DOHH2 (cell line): ENCODE data around the gene RBP7.

ENCODE experiments used
- H3F3A ChIP-seq: fragments of 200-600 bp; sonication (generic), shearing (Covaris generic); 2 replicates; pipeline ENCODE4 v1.6.0; 2016; ENCODE audit warnings: antibody characterized with exemption, mild to moderate bottlenecking; ENCODE audit not compliant: control insufficient read depth, insufficient read depth
- H3K27ac ChIP-seq: fragments of 200-600 bp; sonication (generic); 2 replicates; pipeline ENCODE4 v1.5.1; 2014; ENCODE audit warnings: low read depth, mild to moderate bottlenecking, low read length, moderate library complexity
- H3K27me3 ChIP-seq: fragments of 200-600 bp; sonication (generic); 2 replicates; pipeline ENCODE4 v1.6.1; 2014; ENCODE audit warnings: mild to moderate bottlenecking, low read length, mixed read lengths; ENCODE audit not compliant: control insufficient read depth
- H3K36me3 ChIP-seq: fragments of 200-600 bp; sonication (generic); 2 replicates; pipeline ENCODE4 v1.6.1; 2014; ENCODE audit warnings: mild to moderate bottlenecking, low read length, moderate library complexity, mixed read lengths; ENCODE audit not compliant: control insufficient read depth
- H3K4me1 ChIP-seq: fragments of 200-600 bp; sonication (generic); 2 replicates; pipeline ENCODE4 v1.6.1; 2014; ENCODE audit warnings: mild to moderate bottlenecking, low read length, mixed read lengths; ENCODE audit not compliant: control insufficient read depth
- H3K4me2 ChIP-seq: fragments of 200-600 bp; sonication (generic); 2 replicates; pipeline ENCODE4 v1.6.0; 2014; ENCODE audit warnings: mild to moderate bottlenecking, low read length, moderate library complexity
- H3K4me3 ChIP-seq: fragments of 200-600 bp; sonication (generic); 2 replicates; pipeline ENCODE4 v1.5.1; 2014; ENCODE audit warnings: mild to moderate bottlenecking, low read length, mixed read lengths
- H3K79me2 ChIP-seq: fragments of 200-600 bp; sonication (generic); 2 replicates; pipeline ENCODE4 v1.6.1; 2014; ENCODE audit warnings: mild to moderate bottlenecking, low read length, mixed read lengths; ENCODE audit not compliant: control insufficient read depth
- H3K9me2 ChIP-seq: fragments of 200-600 bp; sonication (generic); replicated peaks from 2 replicates; pipeline ENCODE4 v1.6.1; 2014; ENCODE audit warnings: mild to moderate bottlenecking, low read length, mixed read lengths; ENCODE audit not compliant: control insufficient read depth
- H3K9me3 ChIP-seq: fragments of 200-600 bp; sonication (generic); 2 replicates; pipeline ENCODE4 v1.6.1; 2014; ENCODE audit warnings: antibody characterized with exemption, low read length, mixed read lengths; ENCODE audit not compliant: control insufficient read depth, insufficient read depth
- H4K20me1 ChIP-seq: fragments of 200-600 bp; sonication (generic); 2 replicates; pipeline ENCODE4 v1.6.0; 2014; ENCODE audit warnings: low read depth, mild to moderate bottlenecking, antibody characterized with exemption, low read length, moderate library complexity; ENCODE audit not compliant: control insufficient read depth, insufficient read depth
- CTCF ChIP-seq: fragments of 200-600 bp; sonication (generic); IDR thresholded peaks from one replicate; pipeline ENCODE4 v1.5.1; 2014; ENCODE audit warnings: antibody characterized with exemption, mild to moderate bottlenecking, low read depth, low read length; ENCODE audit not compliant: poor library complexity, severe bottlenecking
- EZH2phosphoT487 ChIP-seq: fragments of 200-600 bp; sonication (generic); IDR thresholded peaks from 2 replicates; pipeline ENCODE4 v1.6.1; 2017; ENCODE audit warnings: borderline replicate concordance, mild to moderate bottlenecking, antibody characterized with exemption, low read length, moderate library complexity, mixed read lengths

The RBP7 gene

GRCh38 chr1:10031461-10031860, 34.4 kb downstream of the RBP7 start:
- H3K9me3 ChIP-seq: no peaks in the 10 kb centered on the region
- H3K4me3 ChIP-seq: no peak overlapping the region
- H3K27ac ChIP-seq: no peak overlapping the region
- no peak overlapping the region for H3K4me2 ChIP-seq
- peaks cover 28% of the 10 kb centered on the region for H3K4me1 ChIP-seq
- H3F3A ChIP-seq: peaks cover 7% of the 10 kb centered on the region
- H3K36me3 ChIP-seq: no peaks in the 10 kb centered on the region
- peaks cover 34% of the 10 kb centered on the region for H3K79me2 ChIP-seq
- no peaks in the 10 kb centered on the region for H4K20me1 ChIP-seq
- no peak for TF ChIP-seq EZH2phosphoT487
- no peak for TF ChIP-seq CTCF
- H3K27me3 ChIP-seq: no peaks in the 10 kb centered on the region
- H3K9me2 ChIP-seq: no peaks in the 10 kb centered on the region

GRCh38 chr1:10032590-10033358, 35.7 kb downstream of the RBP7 start, which contains the start of gene UBE4B:
Gene UBE4B (plus strand): TSS chr1:10032958. CDS start chr1:10033671, 713 bp downstream.
- no peaks in the 10 kb centered on the region for H3K27me3 ChIP-seq
- H3K36me3 ChIP-seq: peaks cover 3% of the 10 kb centered on the region; the same call in 1 of the 2 replicates
- no peaks in the 10 kb centered on the region for H4K20me1 ChIP-seq
- peaks cover 47% of the 10 kb centered on the region for H3K79me2 ChIP-seq
- peaks cover 18% of the 10 kb centered on the region for H3K4me1 ChIP-seq
- peak within 1 kb of the TSS; percentile 81 for H3K4me2 ChIP-seq
- no peaks in the 10 kb centered on the region for H3K9me3 ChIP-seq
- no peaks in the 10 kb centered on the region for H3K9me2 ChIP-seq
- peak within 1 kb of the TSS; percentile 95 for H3K4me3 ChIP-seq
- peak; percentile 71 for TF ChIP-seq CTCF
- TF ChIP-seq EZH2phosphoT487: no peak
- peaks cover 7% of the 10 kb centered on the region for H3F3A ChIP-seq
- peak within 1 kb of the TSS; percentile 77 for H3K27ac ChIP-seq

GRCh38 chr1:10033359-10033845, 36.4 kb downstream of the RBP7 start:
- Histone ChIP-seq H3K4me3 (peak overlapping the region; percentile 95), H3K27me3 (no peaks in the 10 kb centered on the region), H3K79me2 (peaks cover 51% of the 10 kb centered on the region), H3K9me3 (no peaks in the 10 kb centered on the region), H3F3A (peaks cover 7% of the 10 kb centered on the region), H3K27ac (peak overlapping the region; percentile 77), H3K36me3 (peaks cover 3% of the 10 kb centered on the region), H3K4me1 (peaks cover 18% of the 10 kb centered on the region), H4K20me1 (no peaks in the 10 kb centered on the region), H3K4me2 (peak overlapping the region; percentile 81), H3K9me2 (no peaks in the 10 kb centered on the region)
- TF ChIP-seq CTCF: peak; percentile 20
- no peak for TF ChIP-seq EZH2phosphoT487
